ENCODE data around the gene KIF5C.

GRCh38 chr2:149064365-149064841, 189.4 kb downstream of the KIF5C start:
- no peak for TF ChIP-seq CTCF (IDR thresholded peaks at IDR 0.05; ENCODE audit: insufficient read depth, low read depth, low read length)
- TF ChIP-seq EZH2 (IDR thresholded peaks at IDR 0.05; ENCODE audit: insufficient read depth, low read length) = no peak

Data from astrocyte (in vitro differentiated cells and primary cell).